ENCODE measurements around the gene RNF113A. TPM values are rescaled to one million over a fixed set of nuclear protein-coding genes. Genes with fewer than 3 reads are reported as not detected.

Gene RNF113A
- total RNA-seq, 2 experiments from 2014 or later = 32.3 to 33.2 TPM

- POLR2A ChIA-PET = interaction anchor here (1.1 to 1.2 kb wide), 2 partner anchors 87 to 94 kb away, joined by 3 to 6 read pairs; partner anchors contain the start of gene RPL39
- Mint-ChIP-seq H3K27ac (peak overlapping the region; percentile 36), H3K4me3 (no peak overlapping the region), H3K27me3 (no peaks in the 10 kb centered on the region), H3K36me3 (ENCODE audit: low read depth) (peaks cover 8% of the 10 kb centered on the region), H3K9me3 (no peaks in the 10 kb centered on the region), H3K4me1 (ENCODE audit: low read depth) (peaks cover 16% of the 10 kb centered on the region)
- DNase-seq = no peak
- no peak for TF ChIP-seq CTCF (IDR thresholded peaks at IDR 0.05)
- CTCF ChIA-PET = interaction anchor here (1.0 to 2.9 kb wide), 4 partner anchors 9 to 396 kb away, joined by 3 to 16 read pairs (median 4); no protein-coding TSS in a partner anchor
- no peak for ATAC-seq
- intact Hi-C loops (cut with micrococcal nuclease) = no loop called here
Observed at GRCh38 chrX:119878740-119879139, 7.2 kb upstream of the RNF113A start.

GRCh38 chrX:119871245-119871598 lies 311 bp downstream of the RNF113A start:
- no peak for TF ChIP-seq CTCF (IDR thresholded peaks at IDR 0.05)
- Mint-ChIP-seq H3K27ac (peak overlapping the region; percentile 98), H3K9me3 (no peaks in the 10 kb centered on the region), H3K36me3 (ENCODE audit: low read depth) (peaks cover 25% of the 10 kb centered on the region), H3K27me3 (no peaks in the 10 kb centered on the region), H3K4me3 (peak overlapping the region; percentile 95), H3K4me1 (ENCODE audit: low read depth) (peaks cover 11% of the 10 kb centered on the region)
- ChIA-PET CTCF (interaction anchor here (0.8 to 2.0 kb wide), 4 partner anchors 80 to 114 kb away, joined by 3 to 7 read pairs (median 4); partner anchors contain the start of gene RPL39), POLR2A (interaction anchor here (0.9 to 3.6 kb wide), 9 partner anchors 11 to 115 kb away, joined by 3 to 24 read pairs (median 7); partner anchors contain the start of genes RPL39, SOWAHD and UPF3B)
- intact Hi-C loops (cut with micrococcal nuclease) = loop anchor here (2.0 kb wide), 1 partner anchor 80 kb away; the partner anchor contains the start of gene RPL39
- peak; percentile 53 for ATAC-seq
- DNase-seq = no peak

- Mint-ChIP-seq H3K4me1 (ENCODE audit: low read depth) (peaks cover 11% of the 10 kb centered on the region), H3K36me3 (ENCODE audit: low read depth) (peaks cover 25% of the 10 kb centered on the region), H3K4me3 (peak overlapping the region; percentile 95), H3K9me3 (no peaks in the 10 kb centered on the region), H3K27ac (peak overlapping the region; percentile 98), H3K27me3 (no peaks in the 10 kb centered on the region)
- ATAC-seq (peak; percentile 21), DNase-seq (peak; percentile 46)
- TF ChIP-seq CTCF (IDR thresholded peaks at IDR 0.05) = no peak
- ChIA-PET CTCF (interaction anchor here (0.8 to 2.0 kb wide), 6 partner anchors 18 to 401 kb away, joined by 3 to 7 read pairs (median 4); partner anchors contain the start of genes RPL39 and UPF3B), POLR2A (interaction anchor here (0.6 to 3.6 kb wide), 13 partner anchors 9 to 404 kb away, joined by 3 to 24 read pairs (median 4); partner anchors contain the start of genes RPL39, SOWAHD and UPF3B)
- intact Hi-C loops (cut with micrococcal nuclease) = loop anchor here (2.0 kb wide), 1 partner anchor 80 kb away; the partner anchor contains the start of gene RPL39
Observed at GRCh38 chrX:119870626-119871131, 854 bp downstream of the RNF113A start.

GRCh38 chrX:119853444-119853843 lies 18.1 kb downstream of the RNF113A start:
- no peaks in the 10 kb centered on the region for H3K9me3 Mint-ChIP-seq
- peak overlapping the region; percentile 95 for H3K27ac Mint-ChIP-seq
- H3K4me1 Mint-ChIP-seq (ENCODE audit: low read depth) = peaks cover 12% of the 10 kb centered on the region
- ATAC-seq (no peak), DNase-seq (no peak)
- CTCF ChIA-PET = interaction anchor here (0.7 to 1.3 kb wide), 3 partner anchors 17 to 69 kb away, joined by 3 to 6 read pairs (median 5); partner anchors contain the start of gene RPL39
- intact Hi-C loops (cut with micrococcal nuclease) = no loop called here
- TF ChIP-seq CTCF (IDR thresholded peaks at IDR 0.05) = no peak
- POLR2A ChIA-PET = interaction anchor here (1.5 to 2.8 kb wide), 3 partner anchors 14 to 62 kb away, joined by 4 to 14 read pairs (median 6); partner anchors contain the start of genes NDUFA1, RNF113A and RPL39
- peak overlapping the region; percentile 96 for H3K4me3 Mint-ChIP-seq
- peaks cover 9% of the 10 kb centered on the region for H3K36me3 Mint-ChIP-seq (ENCODE audit: low read depth)
- H3K27me3 Mint-ChIP-seq = no peaks in the 10 kb centered on the region
